Fibroblast of skin of abdomen (primary cell): ENCODE data around the gene ZNF525.
"Not testable (repeated sequence)": the region's sequence is repeated elsewhere in the genome, so short reads cannot be mapped to it uniquely, and the experiment has no call there.

ENCODE experiments used
- DNase-seq: peaks from one replicate; pipeline ENCODE4 v3.0.0-alpha.2; 2013

Gene ZNF525

DNA sequence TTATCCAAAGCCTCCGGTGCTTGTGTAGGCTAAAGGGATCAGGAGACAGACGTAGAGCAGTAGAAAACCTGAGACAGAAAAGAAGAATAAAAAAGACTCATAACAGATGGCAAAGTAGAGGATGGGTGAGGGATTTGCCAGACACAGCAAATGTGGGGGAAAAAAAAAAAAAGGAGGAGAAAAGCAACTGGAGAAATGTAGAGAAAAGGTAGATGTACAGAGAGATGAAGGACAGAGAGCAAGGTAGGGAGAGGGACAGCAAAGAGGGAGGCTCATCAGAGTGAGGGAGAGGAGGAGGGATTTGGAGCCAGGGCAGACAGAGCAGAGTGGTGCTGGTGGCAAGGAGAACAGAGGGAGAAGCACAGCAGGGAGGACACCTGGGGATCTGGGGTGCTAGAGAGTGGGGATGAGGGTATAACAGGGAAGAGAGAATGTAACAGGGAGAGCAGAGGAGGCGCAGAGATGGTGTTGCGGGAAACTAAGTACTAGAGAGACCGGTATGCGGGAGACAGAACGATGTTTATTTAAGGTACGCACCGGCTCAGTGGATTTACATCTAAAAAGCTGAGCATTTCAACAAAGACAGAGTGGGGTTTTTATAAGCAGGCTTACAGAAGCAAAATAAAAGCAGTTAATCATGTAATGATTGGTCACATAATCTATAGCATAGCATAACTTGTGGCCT lies 30.5 kb downstream of the ZNF525 start:
- DNase-seq = not testable (repeated sequence)

DNA sequence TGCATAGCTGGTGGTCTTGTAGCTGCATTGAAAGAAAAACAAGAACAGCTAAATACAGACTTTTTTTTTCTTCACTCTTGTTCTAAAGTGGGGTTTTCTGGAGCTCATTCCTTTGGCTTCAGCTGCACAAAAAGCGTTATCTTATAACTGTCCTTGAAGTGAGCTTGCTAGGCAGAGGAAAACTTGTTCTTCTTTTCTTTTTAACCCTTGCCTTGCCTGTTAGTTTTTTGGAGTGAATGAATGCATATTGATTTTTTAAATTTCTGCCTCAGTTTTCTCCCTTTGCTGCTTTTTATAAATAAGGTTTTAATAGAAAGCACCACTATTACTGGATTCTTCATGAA lies 31.0 kb downstream of the ZNF525 start:
- no peak for DNase-seq

- DNase-seq = not testable (repeated sequence)
Measured at GRCh38 chr19:53397918-53398317, 32.4 kb downstream of the ZNF525 start.

GRCh38 chr19:53409505-53410204 lies 44.1 kb downstream of the ZNF525 start:
- no peak for DNase-seq

- DNase-seq = not testable (repeated sequence)
Measured at GRCh38 chr19:53420520-53421315, 55.2 kb downstream of the ZNF525 start.

- DNase-seq = no peak
Measured at GRCh38 chr19:53422551-53422950, 57.0 kb downstream of the ZNF525 start.

- DNase-seq = not testable (repeated sequence)
Measured at GRCh38 chr19:53423074-53423473, 57.6 kb downstream of the ZNF525 start.

GRCh38 chr19:53423680-53424079 lies 58.2 kb downstream of the ZNF525 start:
- DNase-seq = not testable (repeated sequence)

DNA sequence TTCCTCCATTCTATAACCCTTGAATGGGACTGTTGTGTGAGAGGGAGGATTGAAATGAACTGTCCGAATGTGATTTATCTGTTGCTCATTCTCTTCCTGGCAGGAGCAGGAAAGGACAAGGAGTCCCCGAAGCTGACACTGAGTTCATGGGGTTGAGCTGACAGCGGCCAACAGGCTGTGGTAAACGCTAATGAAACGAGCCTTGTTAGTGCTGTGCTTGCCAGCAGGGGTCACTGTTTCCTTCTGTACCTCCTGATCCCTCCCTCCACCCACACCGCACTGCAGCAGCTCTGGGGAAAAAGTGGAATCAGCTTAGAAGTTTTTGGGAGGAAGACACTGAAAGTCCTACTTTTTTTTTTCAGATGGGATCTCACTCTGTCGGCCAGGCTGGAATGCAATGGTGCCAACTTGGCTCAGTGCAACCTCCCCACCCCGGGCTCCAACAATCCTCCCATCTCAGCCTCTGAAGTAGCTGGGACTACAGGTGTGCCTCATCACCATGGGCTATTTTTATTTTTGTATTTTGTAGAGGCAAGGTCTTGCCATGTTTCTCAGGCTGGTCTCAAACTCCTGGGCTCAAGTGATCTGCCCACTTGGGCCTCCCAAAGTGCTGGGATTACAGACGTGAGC lies 59.6 kb downstream of the ZNF525 start:
- DNase-seq = peak; percentile 24

DNA sequence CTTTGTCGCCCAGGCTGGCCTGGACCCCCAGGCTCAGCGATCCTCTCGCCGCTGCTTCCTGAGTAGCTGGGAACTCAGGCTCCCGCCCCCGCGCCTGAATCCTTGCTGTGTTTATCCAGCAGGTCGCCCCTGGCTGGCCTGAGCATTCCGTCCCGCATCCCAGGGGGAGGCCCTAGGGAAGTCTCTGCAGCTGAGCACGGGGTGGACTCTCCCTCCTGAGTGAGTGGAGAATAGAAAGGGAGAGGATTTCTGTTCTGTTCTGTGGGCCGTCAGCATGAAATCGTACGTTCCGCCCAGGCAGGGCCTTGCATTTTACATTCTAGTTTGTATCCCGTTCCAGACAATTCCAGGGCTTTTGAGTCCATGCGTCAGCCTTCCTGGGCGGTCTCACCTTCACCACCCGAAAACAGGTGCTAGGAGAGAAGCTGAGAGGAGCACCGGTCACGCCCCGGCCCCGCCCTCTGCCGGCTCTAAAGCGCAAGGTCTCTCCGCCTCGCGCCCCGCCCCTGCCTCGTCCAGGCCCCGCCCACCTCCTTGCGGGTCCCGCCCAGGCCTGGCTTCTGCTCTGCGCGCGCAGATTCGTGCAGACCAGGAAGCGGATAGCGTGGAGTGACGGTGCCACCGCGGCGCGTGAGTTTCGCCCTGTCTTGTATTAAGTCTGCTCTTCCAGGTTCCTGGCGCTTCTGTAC lies 66.0 kb downstream of the ZNF525 start, which contains the start of gene ZNF761:
Gene ZNF761, plus strand, starts transcription at position 586 of the 689 bp plus-strand sequence. CDS start 15,285 bp downstream, outside the sequence.
- peak; percentile 86 for DNase-seq

DNA sequence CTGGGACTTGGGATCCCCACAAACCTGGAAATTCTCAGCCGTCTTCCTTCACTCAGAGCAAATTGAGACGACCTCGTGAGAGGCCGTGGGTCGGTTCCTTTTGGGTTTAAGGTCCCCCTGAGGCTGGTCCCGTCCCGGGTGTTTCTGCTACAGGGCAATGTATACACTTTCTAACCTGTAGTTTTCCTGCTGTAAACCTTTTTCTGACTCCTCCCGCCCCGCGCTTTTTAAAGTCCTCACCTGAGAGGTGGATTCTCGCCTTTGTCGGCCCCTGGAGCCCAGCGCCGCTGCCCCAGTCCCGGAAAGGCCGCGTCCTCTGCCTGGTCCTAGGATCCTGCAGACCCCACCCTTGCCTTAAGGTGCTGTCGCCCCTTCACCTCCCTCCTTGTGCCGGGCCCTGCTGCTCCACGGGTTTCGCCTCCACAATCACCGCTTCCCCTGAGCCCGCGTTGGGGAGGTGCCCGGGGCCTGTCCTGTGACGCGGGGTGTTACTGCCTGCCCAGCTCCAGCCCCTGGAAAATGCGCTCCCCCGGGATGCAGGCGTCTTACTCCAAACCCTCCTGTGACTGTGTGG lies 66.7 kb downstream of the ZNF525 start:
- peak; percentile 6 for DNase-seq
